Vagina (tissue), 2 donors: Measurements from ENCODE around the gene SPTBN4. TPM values are rescaled to one million over a fixed set of nuclear protein-coding genes. Genes with fewer than 3 reads are reported as not detected.
"Not testable (repeated sequence)": the region's sequence is repeated elsewhere in the genome, so short reads cannot be mapped to it uniquely, and the experiment has no call there.

Experiments used
- DNase-seq, 2 donors: peaks; one replicate each; pipeline ENCODE4 v3.0.0-alpha.2; 2017; ENCODE audit errors: extremely low spot score in 2 of 2
- H3K27ac ChIP-seq: fragments of 200-600 bp; sonication (generic); one replicate; pipeline ENCODE4 v1.5.1; 2019
- H3K27me3 ChIP-seq: fragments of 200-600 bp; sonication (generic); one replicate; pipeline ENCODE4 v1.5.1; 2019
- H3K36me3 ChIP-seq, 2 donors: fragments of 200-600 bp; sonication (generic); one replicate each; pipeline ENCODE4 v1.5.1; 2017 to 2019
- H3K4me1 ChIP-seq: fragments of 200-600 bp; sonication (generic); one replicate; pipeline ENCODE4 v1.5.1; 2019
- H3K4me3 ChIP-seq, 2 donors: fragments of 200-600 bp; sonication (generic); 1 replicate in 1 of 2; 2 replicates in 1 of 2; pipeline ENCODE4 v1.5.1; 2016 to 2019
- H3K9me3 ChIP-seq: fragments of 200-600 bp; sonication (generic); one replicate; pipeline ENCODE4 v1.5.1; 2019
- CTCF ChIP-seq, 3 experiments: fragments of 450-650 bp in 2 of 3; fragments of 200-600 bp in 1 of 3; sonication (generic) in 1 of 3; IDR thresholded peaks; one replicate each; pipeline ENCODE4 v1.5.1; 2017 to 2019; ENCODE audit warnings: antibody characterized with exemption in 3 of 3, mild to moderate bottlenecking in 2 of 3, moderate library complexity in 2 of 3
- POLR2A ChIP-seq, 2 donors: fragments of 450-650 bp; IDR thresholded peaks; one replicate each; pipeline ENCODE4 v1.6.1; 2017; ENCODE audit warnings: antibody characterized with exemption in 2 of 2, mild to moderate bottlenecking in 2 of 2, moderate library complexity in 2 of 2
- POLR2AphosphoS5 ChIP-seq, 2 donors: sonication (generic); formaldehyde crosslinking; IDR thresholded peaks; one replicate each; pipeline ENCODE4 v1.9.0; 2017; ENCODE audit warnings: antibody characterized with exemption in 2 of 2, mild to moderate bottlenecking in 2 of 2, low read depth in 1 of 2; ENCODE audit not compliant: insufficient read depth in 1 of 2
- intact Hi-C: fragments of 100-400 bp; cut with DNase I; formaldehyde crosslinking; loops from one replicate; pipeline ENCODE4 v1.15.1; 2023
- total RNA-seq: library from RNA; depleted of rRNA; stranded (reverse); fragments of >200 nt; gene quantifications from one replicate; pipeline ENCODE4 v1.2.3, GENCODE V29; 2016

Gene SPTBN4
- total RNA-seq, 1 donor from 2014 or later = 1.7 TPM

- DNase-seq = no peak
- Histone ChIP-seq H3K36me3 (peaks cover 0 to 10% of the 10 kb centered on the region in 2 donors), H3K27ac (peak overlapping the region; percentile 99), H3K9me3 (no peaks in the 10 kb centered on the region), H3K4me3 (peak overlapping the region in 1 of 2 donors; percentile 87), H3K27me3 (no peaks in the 10 kb centered on the region), H3K4me1 (peaks cover 47% of the 10 kb centered on the region)
- intact Hi-C loops = no loop called here
- TF ChIP-seq POLR2A (IDR thresholded peaks at IDR 0.05) = no peak
- no peak for TF ChIP-seq POLR2AphosphoS5 (IDR thresholded peaks at IDR 0.05; ENCODE audit: insufficient read depth in 1 of 2, low read depth in 1 of 2)
- TF ChIP-seq CTCF (IDR thresholded peaks at IDR 0.05) = no peak
Measured at GRCh38 chr19:40423938-40424337, 42.9 kb upstream of the SPTBN4 start.

- H3K36me3 ChIP-seq = peaks cover 0 to 10% of the 10 kb centered on the region in 2 donors
- H3K9me3 ChIP-seq = no peaks in the 10 kb centered on the region
- TF ChIP-seq POLR2A (IDR thresholded peaks at IDR 0.05) = no peak
- TF ChIP-seq POLR2AphosphoS5 (IDR thresholded peaks at IDR 0.05; ENCODE audit: insufficient read depth in 1 of 2, low read depth in 1 of 2) = no peak
- no peak for TF ChIP-seq CTCF (IDR thresholded peaks at IDR 0.05)
- peak overlapping the region; percentile 99 for H3K27ac ChIP-seq
- peak overlapping the region; percentile 63 to 87 for H3K4me3 ChIP-seq
- DNase-seq = peak in 1 of 2 donors; percentile 84
- intact Hi-C loops = no loop called here
- H3K27me3 ChIP-seq = no peaks in the 10 kb centered on the region
- H3K4me1 ChIP-seq = peaks cover 47% of the 10 kb centered on the region
Measured at GRCh38 chr19:40424637-40425449, 42.0 kb upstream of the SPTBN4 start.

- Histone ChIP-seq H3K36me3 (peaks cover 0 to 10% of the 10 kb centered on the region in 2 donors), H3K4me1 (peaks cover 47% of the 10 kb centered on the region), H3K4me3 (peak within 1 kb of the TSS; percentile 63 to 87), H3K27me3 (no peaks in the 10 kb centered on the region), H3K27ac (peak within 1 kb of the TSS; percentile 99), H3K9me3 (no peaks in the 10 kb centered on the region)
- peak; percentile 99 to 100 for DNase-seq
- peak; percentile 78 to 98 for TF ChIP-seq POLR2A (IDR thresholded peaks at IDR 0.05)
- TF ChIP-seq POLR2AphosphoS5 (IDR thresholded peaks at IDR 0.05; ENCODE audit: insufficient read depth in 1 of 2, low read depth in 1 of 2) = peak; percentile 97 to 100
- peak; percentile 53 to 99 (median 65) for TF ChIP-seq CTCF (IDR thresholded peaks at IDR 0.05)
- intact Hi-C loops = no loop called here
Measured at GRCh38 chr19:40425450-40426287, 41.1 kb upstream of the SPTBN4 start, which contains the start of gene SERTAD1. SERTAD1 (minus strand) TSS chr19:40425992; CDS start chr19:40423546, 2,446 bp downstream.

GRCh38 chr19:40428197-40428596 lies 38.6 kb upstream of the SPTBN4 start:
- intact Hi-C loops = not testable (repeated sequence)

GRCh38 chr19:40430242-40430641 lies 36.6 kb upstream of the SPTBN4 start:
- H3K9me3 ChIP-seq, H3K27ac ChIP-seq, H3K27me3 ChIP-seq, H3K4me3 ChIP-seq, H3K36me3 ChIP-seq, DNase-seq: not testable (repeated sequence)
- H3K4me1 ChIP-seq = peaks cover 37% of the 10 kb centered on the region
- intact Hi-C loops = loop anchor here (10.0 kb wide), 1 partner anchor 175 kb away; the partner anchor contains the start of gene LTBP4

More at GRCh38 chr19:40428197-40428596, 38.6 kb upstream of the SPTBN4 start:
- DNase-seq, H3K36me3 ChIP-seq, H3K27me3 ChIP-seq, H3K27ac ChIP-seq, H3K4me3 ChIP-seq, H3K9me3 ChIP-seq: not testable (repeated sequence)
- H3K4me1 ChIP-seq = peaks cover 42% of the 10 kb centered on the region
